GM21619 (cell line): ENCODE measurements around the gene LARP1B.
"Not testable (repeated sequence)": the region's sequence is repeated elsewhere in the genome, so short reads cannot be mapped to it uniquely, and the experiment has no call there.

Experiments
- ATAC-seq: cut with Tn5 transposase; IDR thresholded peaks from one replicate; pipeline ENCODE4 v1.9.1; 2021; ENCODE audit not compliant: unreplicated experiment

The LARP1B gene

DNA sequence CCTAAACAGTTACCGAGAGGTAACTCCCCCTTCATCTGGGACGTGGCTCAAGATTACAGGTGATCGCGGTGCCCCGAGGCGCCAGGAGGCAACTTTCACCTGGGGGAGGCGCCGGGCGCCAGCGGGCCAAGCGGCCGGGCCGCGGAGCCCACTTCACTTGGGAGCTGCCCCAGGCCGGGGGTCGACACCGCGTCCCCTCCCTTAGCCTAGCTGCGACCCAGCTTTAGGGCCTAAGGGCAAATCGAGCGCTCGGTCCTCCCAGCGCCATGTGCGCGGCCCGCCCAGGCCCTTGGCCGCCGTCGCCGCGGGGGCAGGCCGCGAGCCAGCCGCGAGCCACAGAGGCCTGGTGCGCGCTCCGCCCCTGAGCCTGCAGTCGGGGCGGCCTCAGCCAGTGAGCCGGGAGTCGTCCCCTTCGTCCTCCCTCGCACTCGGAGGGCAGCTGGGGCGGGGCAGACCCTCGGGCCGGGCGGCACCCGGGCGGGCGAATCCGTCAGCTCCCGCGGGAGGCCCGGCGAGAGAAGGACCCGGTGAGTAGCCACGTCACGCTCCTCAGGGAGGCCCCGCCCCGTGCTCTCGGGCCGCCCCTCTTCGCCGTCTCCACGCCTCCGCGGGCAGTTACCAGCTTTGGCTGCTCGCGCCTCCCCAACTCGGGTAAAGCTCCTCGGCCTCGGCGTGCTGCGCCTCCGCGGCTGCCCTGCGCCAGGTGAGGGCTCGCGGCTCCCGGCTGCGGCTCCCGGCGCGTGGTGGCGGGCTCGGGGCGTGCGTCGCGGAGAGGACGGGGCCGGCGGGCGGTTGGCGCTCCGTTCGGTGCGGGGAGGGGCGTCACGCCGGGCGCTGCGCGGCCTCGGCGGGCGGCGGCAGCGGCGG lies at the start of gene LARP1B:
LARP1B (plus strand) TSS at position 614 of the 867 bp plus-strand sequence. CDS start 13,640 bp downstream, outside the sequence.
- peak; percentile 86 for ATAC-seq

DNA sequence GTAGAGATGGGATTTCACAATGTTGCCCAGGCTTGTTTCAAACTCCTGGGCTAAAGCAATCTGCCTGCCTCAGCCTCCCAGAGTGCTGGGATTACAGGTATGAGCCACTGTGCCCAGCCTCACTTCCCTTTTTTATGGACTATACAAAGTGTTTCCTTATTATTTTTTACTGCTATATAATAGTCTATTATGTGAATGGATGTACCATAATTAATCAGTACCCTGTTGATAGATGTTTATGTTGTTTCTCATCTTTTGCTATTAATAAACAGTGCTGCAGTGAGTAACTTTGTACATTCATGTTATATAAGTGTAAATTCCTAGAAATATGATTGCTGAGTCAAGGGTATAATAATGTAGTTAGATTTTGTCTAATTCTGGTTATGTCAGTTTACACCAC lies 35.8 kb upstream of the LARP1B start:
- ATAC-seq: no peak

DNA sequence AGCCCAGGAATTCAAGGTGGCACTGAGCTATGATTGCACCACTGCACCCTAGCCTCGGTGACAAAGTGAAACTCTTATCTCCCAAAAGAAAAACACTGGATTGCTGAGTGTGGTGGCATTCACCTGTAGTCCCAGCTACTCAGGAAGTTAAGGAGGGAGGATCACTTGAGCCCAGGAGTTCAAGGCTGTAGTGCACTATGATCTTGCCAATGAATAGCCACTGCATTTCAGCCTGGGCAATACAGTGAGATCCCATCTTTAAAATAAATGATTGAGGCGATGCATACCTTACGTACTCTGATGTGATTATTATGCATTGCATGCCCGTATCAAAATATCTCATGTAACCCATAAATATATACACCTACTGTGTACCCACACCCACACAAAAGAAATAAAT lies 31.2 kb upstream of the LARP1B start:
- no peak for ATAC-seq

DNA sequence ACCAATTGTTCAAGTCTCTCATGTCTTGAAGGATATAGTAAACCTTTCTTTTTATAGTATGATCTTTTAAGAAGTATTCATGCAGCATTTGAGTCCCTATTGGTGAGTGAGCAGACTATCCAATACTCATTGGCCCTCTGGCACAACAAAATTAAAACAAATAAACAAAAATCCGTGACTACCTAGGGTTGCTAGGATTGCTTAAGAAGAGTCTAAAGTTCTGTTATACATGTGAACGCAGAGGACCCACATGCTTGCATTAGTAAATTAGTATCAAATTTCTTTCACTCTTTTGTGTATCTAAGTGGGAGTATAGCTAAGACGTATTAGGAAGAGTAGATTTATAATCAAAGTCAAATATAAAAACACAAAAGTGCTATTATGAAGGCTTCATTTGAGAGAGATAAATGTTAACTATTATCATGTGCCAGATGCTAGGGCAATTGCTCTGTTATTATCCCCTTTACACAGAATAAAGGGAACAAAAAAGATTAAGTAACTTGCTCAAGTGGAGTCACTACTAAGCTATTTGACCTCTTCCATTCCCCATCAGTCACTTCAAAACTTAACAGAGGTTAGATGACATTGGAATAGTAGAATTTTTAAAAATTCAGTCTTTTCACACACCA lies 29.2 kb upstream of the LARP1B start:
- ATAC-seq: no peak

DNA sequence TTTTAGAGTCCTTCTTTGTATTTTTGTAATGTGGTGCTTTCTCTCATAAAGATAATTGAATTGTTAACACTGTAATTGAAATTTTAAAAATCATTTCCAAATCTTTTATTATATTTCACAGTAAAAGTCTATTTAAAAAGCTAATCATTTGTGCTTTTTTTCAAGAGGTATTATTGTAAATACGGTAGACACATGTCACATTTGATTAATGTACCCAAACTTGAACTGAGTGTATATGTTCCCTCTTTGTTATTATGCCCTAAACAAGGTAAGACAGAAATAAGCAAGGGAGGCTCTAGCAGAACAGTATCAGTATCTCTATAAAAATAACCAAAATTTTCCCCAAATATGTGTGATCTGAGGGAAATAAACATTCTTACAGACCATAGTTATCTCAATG lies 21.5 kb upstream of the LARP1B start:
- ATAC-seq: no peak

DNA sequence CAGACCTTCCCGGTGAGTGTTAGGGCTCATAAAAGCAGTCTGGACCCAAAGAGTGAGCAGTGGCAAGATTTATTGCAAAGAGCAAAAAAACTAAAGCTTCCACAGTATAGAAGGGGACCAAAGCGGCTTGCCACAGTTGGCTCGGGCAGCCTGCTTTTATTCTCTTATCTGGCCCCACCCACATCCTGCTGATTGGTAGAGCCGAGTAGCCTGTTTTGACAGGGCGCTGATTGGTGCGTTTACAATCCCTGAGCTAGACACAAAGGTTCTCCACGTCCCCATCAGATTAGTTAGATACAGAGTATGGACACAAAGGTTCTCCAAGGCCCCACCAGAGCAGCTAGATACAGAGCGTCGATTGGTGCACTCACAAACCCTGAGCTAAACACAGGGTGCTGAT lies 14.1 kb upstream of the LARP1B start:
- ATAC-seq: not testable (repeated sequence)

DNA sequence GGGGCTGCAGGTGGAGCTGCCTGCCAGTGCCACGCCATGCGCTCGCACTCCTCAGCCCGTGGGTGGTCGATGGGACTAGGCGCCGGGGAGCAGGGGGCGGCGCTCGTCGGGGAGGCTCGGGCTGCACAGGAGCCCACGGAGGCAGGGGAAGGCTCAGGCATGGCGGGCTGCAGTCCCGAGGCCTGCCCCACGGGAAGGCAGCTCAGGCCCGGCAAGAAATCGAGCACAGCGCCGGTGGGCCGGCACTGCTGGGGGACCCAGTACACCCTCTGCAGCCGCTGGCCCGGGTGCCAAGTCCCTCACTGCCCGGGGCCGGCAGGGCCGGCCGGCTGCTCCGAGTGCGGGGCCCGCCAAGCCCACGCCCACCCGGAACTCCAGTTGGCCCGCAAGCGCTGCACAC lies 13.6 kb upstream of the LARP1B start:
- ATAC-seq: not testable (repeated sequence)

DNA sequence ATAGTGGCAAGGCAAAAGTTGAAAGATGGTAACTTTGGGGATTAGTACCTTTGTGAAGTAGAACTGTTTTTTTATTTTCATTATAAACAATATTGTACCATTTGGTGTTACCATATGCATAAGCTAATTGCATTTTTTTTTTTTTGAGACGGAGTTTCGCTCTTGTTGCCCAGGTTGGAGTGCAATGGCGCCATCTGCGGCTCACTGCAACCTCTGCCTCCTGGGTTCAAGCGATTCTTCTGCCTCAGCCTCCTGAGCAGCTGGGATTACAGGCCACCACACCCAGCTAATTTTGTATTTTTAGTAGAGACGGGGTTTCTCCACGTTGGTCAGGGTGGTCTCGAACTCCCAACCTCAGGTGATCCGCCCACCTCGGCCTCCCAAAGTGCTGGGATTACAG lies 9.9 kb upstream of the LARP1B start:
- ATAC-seq: not testable (repeated sequence)

DNA sequence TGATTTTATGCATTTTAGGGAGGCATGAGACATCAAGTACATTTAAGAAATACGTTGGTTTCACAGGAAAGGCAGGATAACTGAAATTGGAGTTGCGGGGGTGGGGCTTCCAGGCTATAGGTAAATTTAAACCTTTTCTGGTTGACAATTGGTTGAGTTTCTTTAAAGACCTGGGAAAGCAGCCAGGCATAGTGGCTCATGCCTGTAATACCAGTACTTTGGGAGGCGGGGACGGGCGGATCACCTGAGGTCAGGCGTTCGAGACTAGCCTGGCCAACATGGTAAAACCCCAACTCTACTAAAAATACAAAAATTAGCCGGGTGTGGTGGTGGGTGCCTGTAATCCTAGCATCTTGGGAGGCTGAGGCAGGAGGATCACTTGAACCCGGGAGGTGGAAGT lies 6.2 kb upstream of the LARP1B start:
- ATAC-seq: not testable (repeated sequence)

DNA sequence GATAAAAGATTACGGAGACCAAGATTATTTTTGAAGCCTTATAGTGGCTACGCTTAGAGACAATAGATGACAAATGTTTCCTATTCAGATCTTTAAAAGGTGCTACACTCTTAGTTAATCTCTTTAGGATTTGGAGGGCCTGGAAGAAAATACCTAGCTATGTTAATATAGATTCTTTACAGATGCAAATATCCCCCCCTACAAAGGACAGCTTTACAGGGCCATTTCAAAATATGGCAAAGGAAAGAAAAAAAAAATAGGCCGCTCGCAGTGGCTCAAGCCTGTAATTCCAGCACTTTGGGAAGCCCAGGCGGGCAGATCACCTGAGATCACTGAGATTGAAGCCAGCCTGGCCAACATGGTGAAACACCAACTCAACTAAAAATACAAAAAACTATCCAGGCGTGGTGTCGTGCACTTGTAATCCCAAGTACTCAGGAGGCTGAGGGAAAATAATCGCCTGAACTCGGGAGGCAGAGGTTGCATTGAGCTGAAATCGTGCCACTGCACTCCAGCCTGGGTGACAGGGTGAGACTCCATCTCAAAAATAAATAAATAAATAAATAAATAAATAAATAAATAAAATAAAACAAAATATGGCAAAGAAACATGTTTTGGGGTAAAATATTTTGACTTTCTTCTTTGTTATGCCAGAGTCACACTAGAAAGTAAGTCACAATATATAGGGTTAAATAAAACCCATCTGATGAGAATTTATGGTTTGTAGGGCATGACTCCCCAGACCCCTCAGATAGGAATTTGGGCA lies 5.5 kb upstream of the LARP1B start:
- not testable (repeated sequence) for ATAC-seq

DNA sequence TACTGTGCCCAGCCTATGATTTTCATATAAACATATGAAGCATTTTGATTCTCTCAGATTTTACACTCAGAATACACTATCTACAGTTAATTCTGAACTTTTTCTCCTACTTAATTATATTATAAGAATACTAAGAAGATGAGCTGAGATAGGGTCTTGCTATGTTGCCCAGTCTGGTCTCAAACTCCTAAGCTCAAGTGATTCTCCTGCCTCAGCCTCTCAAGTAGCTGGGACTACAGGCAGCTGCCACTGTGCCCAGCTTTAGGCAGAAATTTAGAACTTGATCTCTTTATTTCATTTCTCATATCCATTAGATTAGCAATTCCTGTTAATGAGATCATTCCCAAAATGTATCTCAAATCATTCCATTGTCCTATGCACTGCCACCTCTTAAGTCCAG lies 4.7 kb upstream of the LARP1B start:
- no peak for ATAC-seq

DNA sequence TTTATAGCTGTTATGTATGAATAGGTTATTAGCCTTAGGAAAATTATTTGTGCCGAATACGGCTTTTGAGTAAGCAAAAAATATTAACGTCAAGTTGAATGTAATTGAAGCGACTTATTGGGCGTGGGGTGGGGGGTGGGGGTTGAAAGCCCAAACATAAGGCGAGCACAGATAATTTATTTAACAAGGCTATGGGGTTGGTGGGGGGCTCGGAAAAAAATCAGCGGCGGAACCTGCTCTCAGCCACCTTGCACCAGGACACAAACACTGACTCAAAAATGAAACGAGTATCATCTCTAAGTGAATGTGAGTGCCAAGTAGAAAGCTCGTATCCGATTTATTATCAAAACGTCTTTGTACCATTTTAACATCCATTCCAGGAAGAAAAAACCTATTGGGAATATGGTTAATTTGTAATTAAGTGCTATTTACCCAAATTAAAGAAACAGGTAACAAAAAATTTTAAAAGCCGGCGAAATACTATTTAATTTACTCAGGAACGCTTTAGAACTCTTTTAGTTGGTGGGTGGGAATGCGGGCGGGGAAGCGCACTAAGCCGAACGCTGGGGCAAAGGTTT lies 902 bp upstream of the LARP1B start:
- ATAC-seq: no peak

DNA sequence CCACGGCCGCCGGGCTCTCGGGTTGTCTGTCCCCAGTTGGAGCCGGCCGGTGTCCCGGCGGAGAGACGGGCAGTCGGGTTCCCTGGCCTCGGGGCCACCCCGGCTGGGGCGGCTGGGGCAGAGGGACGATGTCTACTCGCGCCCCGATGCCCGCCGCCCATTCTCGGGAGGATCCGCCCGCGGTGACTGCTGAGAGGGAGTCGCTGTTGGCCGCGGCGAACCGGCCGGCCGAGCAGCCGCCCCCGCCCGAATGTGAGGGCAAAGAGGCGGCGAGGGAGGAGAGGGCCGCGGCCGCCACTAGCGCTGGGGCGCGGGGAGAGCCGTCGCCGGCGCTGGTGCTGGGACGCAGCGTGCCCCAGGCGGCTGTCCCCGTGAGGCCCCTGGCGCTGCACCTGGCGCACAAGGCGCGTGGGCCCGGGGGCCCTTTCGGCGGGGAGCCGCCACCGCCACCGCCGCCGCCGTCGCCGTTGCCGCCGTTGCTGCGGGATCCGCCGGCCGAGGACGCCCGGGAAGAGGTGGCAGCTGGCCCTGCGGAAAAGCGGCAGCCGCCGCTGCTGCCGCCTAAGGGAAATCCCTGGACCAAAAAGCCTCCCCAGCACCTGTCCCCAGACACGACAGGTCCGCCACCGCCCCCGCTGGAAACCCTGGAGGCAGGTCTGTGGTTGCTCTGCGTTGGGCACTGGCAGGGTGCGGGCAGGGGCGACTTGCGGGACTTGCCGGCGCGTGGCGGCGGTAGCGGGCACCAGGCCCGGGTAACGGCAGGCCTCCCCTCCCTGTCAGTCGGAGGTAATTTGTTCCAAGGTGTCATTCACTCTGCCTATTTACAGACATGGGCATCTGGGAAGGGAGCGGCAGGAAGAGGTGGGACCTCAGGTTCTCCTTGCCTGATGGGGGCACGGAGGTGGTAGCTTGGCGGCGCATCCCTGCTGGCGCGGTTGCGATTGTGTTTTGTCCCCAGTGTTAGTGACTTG lies 739 bp downstream of the LARP1B start:
- ATAC-seq: peak; percentile 35

DNA sequence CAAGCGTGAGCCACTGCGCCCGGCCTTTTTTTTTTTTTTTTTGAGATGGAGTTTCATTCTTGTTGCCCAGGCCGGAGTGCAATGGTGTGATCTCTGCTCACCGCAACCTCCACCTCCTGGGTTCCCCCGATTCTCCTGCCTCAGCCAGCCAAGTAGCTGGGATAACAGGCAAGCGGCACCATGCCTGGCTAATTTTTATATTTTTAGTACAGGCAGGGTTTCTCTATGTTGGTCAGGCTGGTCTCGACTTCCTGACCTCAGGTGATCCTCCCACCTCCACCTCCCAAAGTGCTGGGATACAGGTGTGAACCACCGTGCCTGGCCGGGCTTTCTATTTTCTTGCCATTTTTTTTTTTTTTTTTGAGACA lies 5.3 kb downstream of the LARP1B start:
- ATAC-seq: not testable (repeated sequence)

DNA sequence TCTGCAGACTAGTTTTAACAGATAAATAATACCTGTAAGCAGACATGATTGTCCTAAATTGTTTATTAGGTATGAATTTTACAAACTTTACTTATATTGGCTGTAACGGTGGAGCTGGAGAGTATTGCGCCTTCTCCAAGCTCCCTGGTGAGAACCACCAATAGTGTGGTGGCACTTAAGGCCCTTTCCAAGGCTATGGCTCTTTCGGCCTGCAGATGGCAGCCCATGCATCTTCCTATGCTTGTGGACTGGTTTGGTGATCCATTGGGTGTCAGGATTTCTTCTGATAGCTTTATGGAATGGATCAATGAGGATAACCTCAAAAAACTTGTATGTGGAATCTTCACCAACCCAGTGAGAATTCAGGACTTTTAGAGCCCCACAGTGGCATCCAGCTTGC lies 7.8 kb downstream of the LARP1B start:
- no peak for ATAC-seq

DNA sequence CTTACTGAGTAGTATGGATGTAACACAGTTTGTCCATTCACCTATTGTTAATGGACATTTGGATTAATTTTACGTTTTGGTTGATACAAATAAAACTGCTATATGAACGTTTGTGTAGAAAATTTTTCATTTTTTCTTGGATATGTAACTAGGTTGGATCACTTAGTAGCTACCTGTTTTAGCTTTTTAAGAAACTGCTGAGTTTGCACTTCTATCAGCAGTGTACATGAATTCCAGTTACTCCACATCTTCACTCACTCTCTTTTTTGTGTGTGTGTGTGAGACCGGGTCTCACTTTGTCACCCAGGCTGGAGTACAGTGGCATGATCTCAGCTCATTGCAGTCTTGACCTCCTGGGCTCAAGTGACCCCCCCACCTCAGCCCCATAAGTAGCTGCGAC lies 15.4 kb downstream of the LARP1B start:
- ATAC-seq: no peak

DNA sequence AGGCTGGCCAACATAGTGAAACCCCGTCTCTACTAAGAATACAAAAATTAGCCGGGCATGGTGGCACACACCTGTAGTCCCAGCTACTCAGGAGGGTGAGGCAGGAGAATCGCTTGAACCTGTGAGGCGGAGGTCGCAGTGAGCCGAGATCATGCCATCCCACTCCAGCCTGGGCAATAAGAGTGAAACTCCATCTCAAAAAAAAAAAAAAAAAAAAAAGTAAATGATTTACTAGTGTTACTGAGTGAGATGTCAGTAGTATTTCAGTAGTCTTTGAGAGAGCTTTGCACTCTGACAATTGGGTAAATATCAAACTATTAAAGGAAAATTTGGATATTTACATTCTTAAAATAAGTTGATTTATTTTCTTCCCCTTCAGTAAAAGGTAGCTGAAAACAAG lies 34.2 kb downstream of the LARP1B start:
- ATAC-seq: not testable (repeated sequence)

DNA sequence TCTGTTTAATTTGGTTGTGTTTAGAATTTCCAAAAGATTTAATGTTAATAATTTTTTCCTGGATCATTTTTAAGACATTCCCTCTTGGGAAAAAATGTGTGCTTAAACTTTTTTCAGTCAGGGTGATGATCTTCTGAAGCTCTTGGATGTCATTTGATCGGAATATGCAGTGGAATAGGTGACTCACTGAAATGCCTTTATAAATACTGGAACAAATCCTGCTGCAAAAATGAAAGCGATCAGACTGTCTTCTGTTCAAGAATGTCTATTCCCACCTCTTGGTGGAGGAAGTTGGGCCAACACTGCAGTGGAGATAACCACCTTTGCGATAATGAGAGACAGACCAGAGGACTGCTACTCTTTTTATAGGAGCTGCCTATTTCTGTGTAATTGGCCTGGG lies 46.7 kb downstream of the LARP1B start:
- ATAC-seq: no peak

DNA sequence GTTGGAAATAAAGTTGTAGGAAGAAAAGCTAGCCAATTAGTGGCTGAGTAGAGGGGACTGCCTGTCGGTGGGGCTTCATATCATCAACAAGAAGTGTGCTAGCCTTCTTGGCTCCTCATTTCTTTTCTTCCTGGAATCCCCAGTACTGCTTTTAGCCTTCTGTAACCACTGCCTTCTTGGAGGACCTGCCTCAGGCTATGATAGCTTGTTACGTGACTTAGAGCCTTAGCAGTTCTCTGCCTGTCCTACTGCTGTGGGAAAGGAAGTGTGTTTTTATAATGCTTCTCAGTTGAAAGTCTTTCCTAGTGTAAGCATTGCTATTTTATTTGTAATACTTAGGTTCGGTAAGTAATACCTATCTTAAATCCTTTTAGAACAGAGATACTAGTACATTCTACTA lies 61.9 kb downstream of the LARP1B start:
- no peak for ATAC-seq

DNA sequence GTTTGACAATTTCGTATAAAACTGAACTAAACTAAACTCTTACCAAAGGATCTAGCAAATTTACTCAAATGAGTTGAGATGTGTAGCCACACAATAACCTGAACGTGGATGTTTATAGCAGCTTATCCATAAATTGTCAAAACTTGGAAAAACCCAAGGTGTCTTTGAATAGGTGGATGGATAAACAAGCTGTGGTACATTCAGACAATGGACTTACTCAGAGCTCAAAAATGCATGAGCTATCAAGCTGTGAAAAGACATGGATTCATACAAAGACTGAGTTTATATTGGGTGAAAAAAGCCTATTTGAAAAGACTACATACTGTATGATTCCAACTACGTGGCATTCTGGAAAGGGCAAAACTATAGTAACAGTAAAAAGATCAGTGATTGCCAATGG lies 69.5 kb downstream of the LARP1B start:
- no peak for ATAC-seq
